ENCODE data around the gene MAP4K2. TPM values are rescaled to one million over a fixed set of nuclear protein-coding genes. Genes with fewer than 3 reads are reported as not detected.

MAP4K2 gene
- polyA plus RNA-seq, 10 donors = 8.2 to 19.4 (median 11.7) TPM

DNA sequence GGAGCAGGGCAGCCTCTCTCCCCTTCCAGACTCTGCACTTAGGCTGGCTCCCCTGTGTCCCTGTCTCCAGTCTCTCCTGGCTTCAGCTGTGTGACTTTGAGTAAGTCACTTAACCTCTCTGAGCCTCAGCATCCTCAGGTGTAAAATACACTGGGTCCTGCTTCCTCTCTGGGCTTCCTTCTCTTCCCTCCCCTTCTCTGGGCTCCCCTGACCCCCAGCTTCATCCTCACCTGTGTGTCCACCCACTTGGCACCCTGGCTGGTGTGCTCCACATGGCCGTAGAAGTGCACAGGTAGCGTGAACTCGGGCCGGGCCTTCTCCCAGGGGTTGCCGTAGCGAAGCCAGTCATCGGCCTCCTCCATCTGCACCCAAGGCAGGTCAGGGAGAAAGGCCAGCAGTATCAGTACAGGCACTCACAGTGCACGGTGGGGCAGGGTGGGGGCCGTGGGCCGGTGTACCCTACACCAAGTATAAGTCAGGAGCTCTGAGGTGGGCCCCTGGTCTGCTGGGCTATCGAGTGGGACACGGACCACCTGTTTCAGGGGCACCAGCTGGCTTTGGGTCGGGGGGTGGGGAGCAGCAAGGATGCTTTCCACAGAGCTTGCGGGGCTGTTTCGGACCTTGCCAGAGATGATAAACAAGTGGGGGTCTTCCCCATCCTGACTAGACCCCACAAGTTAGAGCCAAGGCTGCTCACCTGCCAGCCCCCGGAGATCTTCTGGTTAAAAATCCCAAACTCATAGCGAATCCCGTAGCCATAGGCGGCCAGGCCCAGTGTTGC is 45.3 kb downstream of the MAP4K2 start:
- DNase-seq = no peak

DNA sequence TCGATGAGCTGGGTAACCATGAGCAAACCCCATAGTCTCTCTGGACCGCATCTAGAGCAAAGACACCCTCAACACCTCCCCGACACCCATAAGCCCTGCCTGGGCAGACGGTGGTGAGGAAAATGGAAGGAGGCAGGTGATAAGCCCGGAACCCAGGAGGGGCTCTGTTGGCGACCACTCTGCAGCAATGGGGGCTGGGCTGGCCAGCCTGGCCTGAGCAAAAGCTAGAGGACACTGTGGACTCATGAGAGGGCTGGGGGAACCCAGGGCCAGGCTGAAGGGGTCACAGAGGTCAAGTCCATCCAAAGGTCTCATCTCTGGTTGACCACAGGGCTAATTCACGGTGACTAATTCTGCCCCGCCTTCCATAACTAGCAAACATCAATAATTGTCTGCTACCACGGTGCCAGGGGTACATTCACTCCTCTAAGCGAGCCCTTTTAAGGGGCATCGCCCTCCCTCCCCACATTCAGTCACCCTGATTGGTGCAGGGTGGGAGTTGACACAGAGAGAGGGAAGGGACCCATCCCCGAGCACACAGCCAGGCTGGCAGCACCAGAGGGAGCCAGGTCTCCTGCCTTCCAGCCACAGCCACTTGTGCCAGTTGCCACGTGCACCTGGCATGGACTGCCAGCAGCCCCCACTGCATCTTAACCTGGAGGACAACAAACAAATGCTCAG is 47.2 kb downstream of the MAP4K2 start:
- no peak for DNase-seq

DNA sequence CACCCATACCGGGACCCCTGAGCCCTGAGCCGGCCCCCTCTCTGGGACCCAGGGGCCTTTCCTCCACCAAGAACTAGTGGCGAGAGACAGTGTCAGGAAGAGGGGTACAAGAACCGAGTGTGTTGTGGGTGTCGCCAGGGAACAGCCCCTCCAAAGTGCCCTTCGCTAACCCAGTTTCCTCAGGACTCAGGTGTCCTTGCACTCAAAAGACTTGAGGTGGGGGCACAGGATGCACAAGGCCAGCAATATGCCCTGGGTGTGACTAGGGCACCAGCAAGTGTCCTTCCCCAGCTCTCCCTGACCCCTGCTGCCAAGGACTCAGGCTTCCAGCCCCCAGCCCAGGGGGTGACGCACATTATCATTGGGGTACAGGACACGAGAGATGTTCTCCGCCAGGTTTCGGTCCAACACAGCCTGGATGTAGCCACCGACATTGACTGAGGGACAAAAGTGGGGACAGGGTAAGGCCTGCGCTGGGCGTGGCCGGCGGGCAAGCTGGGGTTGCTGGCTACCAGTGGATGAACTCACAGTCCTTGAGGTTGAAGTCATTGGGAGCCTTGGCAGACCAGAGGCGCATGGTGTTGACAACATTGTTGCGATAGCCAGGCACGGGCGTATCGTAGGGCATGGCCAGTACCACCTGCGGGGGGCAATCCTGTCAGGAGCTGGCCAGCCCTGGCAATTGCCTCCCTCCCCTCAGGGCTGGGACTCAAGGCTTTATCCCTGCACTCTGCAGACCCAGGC is 47.9 kb downstream of the MAP4K2 start:
- DNase-seq = no peak

DNA sequence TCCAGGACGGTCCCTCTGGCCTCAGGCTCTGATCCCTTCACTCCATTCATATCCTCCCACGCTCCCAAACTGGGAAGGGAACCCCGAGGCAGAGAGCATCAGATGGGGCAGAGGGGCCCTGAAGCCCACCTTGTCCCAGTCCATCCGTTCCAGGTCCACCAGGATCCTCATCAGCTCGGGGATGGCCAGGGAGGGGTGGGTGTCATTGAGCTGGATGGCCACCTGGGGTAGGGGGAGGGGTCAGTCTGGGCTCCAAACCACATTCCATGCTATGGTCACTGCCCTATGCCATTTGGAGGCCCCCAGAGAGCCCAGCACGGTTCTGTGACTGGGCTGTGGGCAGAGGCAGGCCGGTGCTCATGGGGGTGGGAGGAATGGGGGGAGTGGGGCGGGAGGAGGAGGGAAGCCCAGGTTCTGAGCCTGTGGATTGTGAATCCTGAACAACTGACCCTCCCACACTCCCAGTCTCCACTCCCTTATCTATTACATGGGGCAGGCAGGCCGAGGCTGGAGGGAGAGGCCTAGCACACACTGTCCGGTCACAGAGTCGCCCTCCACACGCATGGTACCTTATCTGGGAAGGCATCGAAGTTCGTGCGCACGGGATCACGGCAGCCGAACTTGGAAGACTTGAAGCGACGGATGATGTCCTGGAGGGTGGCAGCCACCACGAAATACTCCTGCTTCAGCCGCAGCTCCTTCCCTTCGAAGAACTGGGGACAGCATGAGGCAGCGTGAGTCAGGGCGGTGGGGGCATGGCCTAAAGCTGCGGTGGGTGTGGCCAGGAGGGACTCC is 48.7 kb downstream of the MAP4K2 start:
- DNase-seq = no peak

DNA sequence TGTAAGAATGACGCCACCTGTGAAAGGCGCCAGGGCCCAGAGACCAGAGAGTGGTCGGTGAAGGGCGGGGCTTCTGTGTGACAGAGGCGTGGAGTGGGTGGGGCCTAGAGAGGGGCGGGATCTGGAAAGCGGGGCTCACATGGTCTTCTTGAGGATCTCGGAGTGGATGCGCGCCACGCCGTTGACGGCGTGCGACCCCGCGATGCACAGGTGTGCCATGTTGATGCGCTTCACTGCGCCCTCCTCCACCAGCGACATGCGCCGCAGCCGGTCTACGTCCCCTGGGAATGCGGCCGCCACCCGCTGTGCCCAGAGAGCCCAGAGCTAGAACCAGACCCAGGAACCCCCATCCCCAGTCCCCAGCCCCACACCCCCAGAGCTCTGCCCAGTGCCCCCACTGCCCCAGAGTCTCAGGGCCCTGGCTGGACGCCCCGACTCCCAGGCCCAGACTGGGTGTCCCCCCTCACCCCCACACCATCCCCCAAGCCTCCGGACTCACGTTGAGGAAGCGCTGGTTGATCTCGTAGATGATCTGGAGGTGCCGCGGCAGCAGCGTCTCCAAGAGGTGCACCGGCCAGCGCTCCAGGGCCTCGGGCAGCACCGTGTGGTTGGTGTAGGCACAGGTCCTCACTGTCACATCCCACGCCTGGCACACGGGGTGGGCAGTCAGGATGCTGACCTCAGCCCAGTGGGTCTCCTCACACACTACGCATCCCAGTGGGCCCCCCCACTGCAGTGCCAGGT is 49.5 kb downstream of the MAP4K2 start:
- no peak for DNase-seq

DNA sequence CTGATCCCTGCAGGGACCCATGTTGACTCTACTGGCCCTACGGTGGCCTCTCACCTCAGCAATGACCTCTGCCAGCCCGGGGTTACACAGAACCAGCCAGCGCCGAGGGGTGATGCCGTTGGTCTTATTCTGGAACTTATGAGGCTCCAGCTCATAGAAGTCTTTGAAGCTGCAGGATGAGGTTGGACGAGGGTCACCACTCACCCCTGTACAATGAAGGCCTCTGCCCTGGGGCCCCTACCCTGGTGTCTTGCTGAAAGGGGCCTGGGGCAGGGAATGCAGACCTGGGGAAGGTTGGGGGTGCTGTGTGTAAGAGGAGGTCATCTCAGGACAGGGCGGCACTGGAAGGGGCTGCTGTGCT is 50.0 kb downstream of the MAP4K2 start:
- DNase-seq = no peak

DNA sequence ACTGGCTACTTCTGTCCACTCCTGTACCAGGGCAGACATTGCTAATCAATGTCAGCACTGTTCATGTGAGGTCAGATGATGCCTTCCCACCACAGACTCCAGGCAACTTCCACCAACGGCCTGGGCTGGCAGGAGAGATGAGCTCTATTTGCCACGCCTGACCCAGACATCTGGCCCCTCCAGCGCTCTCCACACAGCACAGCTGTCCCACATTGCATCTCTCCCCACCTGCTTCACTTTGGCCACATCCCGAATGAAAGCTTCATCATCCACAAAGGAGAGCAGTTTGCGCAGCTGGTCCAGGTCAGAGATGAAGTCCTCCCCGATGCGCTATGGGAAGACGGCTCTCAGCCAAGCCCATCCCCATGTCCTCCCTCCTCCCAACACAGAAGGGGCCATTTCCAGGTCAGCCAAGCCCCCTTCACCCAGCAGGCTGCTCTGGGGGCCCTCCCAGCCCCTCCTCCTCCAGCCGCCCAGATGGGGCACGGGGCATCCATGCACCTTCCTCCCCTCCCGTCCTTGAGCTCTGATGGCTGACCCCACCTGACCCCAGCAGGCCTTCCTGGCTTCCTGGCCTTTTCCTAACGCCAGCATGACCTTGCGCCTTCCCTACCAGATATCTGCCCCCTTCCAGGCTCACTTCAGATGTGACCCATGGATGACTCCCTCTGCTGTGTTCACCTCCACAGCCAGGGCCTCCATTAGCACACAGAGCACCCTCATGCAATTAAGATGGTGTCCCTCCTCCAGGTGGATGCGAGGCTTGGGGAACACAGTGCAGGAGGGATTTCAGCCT is 50.6 kb downstream of the MAP4K2 start:
- peak in 1 of 3 donors; percentile 49 for DNase-seq

DNA sequence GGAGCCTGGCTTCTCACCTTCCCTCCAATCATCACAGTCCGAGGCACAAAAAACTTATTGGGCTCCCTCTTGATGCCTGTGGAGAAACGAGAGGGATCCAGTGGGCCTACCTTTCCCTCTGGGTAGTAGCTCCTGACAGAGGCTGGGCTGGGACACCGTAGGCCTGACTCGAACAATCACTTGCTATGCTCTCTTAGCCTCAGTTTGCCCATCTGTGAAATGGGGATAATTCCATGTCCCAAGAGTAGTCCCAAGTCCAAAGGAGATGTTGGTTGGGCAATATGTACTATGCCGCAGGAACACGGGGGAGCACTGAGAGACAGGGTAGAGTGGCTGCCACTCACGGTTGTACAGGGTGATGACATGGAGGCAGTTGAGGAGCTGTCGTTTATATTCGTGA is 51.4 kb downstream of the MAP4K2 start:
- no peak for DNase-seq

DNA sequence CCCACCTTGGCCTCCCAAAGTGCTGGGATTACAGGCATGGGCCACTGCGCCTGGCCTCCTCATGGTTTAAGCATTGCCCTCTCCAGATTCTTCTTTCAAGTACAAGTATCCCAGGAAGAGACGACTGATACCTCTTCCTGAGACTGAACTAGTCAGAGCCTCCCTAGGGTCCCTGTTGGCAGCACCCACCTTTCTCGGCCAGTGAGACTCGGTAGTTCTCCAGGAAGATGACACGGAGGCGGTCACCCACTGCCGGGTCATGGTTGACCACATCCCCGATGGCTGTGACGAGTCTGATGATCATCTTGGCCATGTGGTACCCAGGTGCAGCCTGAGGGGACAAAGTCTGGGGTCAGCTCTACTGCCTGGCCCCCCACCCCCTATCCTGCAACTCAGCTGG is 51.9 kb downstream of the MAP4K2 start:
- no peak for DNase-seq

DNA sequence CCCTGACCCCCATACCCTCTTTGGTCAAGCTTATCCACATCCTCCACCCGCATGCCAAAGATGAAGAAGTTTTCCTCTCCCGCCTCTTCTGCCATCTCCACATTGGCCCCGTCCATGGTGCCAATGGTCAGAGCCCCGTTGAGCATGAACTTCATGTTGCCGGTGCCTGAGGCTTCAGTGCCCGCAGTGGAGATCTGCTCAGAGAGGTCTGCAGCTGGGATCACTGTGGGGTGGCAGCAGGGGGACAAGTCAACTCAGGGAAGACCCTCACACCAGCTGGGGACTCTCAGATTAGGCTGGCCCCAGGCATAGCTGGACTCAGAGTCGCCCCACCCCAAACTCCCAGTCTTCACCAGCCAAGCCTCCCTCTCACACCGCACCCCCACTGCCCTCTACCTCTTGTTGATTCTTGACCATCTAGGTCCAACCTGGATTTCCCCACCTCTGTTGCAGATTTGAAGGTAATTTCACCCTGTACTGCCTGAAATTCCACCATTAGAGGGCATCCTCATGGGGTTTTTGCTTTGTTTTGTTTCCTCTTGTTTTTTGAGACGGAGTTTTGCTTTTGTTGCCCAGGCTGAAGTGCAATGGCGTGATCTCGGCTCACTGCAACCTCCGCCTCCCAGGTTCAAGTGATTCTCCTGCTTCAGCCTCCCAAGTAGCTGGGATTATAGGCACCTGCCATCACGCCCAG is 52.5 kb downstream of the MAP4K2 start:
- DNase-seq = no peak

DNA sequence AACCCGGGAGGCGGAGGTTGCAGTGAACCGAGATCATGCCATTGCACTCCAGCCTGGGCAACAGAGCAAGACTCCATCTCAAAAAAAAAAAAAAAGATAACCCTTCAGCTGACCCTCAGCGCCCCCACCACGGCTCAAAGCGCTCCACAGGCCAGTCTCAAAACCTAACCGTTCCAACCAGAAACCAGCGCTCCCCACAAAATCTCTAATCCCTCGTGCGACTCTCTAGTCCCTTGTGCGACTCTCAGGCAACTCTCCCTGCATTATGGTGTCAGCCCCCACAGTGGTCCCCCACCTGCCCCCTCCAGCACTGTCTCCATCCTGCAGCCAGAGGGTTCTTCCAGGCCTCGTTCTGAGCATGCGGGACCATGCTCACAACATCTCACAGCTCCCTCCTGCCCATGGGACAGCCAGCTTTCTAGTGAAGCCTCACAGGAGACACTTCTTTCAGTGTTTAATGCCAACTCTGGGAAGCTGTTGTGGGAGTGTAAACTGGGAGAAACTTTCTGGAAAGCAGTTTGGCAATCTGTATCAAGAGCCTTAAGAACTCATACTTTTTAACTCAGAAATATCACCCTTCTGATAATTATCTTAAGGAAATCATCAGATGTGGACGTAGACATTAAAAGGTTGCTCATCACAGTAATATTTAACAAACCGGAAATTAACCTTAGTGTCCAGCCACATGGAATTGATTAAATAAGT is 54.9 kb downstream of the MAP4K2 start:
- DNase-seq = peak in 2 of 3 donors; percentile 50 to 61

DNA sequence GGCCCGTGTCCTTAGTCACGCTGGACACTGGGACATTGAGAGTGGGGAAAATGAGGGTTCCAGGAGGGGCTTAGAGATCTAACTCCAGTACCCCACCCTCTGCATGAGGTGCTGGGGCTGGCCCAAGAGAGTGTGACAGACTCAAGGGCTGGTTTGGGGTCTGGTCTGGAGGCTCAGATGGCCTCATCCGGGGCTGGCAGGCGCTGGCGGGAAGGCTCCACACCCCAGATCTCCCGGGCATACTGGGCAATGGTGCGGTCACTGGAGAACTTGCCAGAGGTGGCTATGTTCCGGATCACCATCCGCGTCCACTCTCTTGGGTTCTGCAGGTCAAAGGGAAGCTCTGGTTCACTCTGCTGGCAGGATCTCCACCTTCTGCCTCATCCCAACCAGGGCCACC is 56.5 kb downstream of the MAP4K2 start:
- no peak for DNase-seq

DNA sequence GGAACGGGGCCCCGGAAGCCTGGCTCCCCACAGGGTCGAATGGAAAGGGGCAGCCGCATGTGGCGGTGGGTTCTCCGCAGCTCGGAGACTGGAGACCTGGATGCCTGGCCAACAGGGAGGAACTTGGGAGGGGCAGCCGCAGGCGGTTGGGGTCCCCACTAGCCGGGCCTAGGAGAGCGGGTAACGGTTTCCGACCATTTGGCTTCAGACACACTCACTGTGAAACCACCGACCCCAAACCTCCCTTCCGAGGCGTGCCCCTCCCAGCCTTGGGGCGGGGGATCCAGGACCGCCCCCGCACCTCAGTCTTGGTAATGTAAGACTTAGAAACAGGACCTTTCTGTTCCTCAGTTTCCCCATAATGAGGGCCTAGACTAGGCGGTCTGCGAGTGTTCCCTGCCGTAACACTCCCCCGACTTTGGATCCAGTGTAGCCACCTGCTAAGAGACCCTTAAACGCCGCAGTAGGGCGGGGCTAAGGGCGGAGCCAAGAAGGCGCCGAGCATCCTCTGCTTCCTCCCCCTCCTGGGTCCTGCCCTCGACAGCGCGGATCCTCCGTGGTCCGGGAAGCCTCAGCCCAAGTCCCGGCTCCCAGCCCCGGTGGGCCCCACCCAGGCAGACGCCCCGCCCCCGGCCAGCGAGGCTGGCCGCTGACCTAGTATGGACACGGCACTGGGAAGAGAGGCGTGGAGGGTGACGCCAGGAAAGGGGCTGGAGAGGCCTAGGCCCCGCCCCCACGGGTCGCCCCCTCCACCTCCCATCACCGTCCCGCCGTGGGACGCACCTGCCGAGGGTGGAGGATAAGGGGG is 57.3 kb downstream of the MAP4K2 start:
- DNase-seq = peak; percentile 69 to 82 (median 80)

DNA sequence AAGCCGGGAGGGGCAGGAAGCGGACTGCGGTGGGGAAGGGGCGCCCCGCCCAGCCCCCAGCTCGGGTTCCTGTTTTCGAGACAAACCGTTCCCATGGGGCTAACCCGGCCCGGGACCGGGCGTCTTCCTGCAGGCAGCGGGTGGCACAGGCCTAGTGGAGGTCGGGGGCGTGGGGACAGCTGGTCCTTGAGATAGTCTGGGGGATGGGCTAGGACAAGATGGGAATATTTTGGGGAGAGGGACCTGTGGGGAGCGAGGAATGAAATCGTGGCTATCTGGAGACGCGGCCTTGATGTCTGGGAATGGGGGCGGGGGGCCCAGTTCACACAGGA is 57.9 kb downstream of the MAP4K2 start:
- peak in 2 of 3 donors; percentile 55 to 69 for DNase-seq

DNA sequence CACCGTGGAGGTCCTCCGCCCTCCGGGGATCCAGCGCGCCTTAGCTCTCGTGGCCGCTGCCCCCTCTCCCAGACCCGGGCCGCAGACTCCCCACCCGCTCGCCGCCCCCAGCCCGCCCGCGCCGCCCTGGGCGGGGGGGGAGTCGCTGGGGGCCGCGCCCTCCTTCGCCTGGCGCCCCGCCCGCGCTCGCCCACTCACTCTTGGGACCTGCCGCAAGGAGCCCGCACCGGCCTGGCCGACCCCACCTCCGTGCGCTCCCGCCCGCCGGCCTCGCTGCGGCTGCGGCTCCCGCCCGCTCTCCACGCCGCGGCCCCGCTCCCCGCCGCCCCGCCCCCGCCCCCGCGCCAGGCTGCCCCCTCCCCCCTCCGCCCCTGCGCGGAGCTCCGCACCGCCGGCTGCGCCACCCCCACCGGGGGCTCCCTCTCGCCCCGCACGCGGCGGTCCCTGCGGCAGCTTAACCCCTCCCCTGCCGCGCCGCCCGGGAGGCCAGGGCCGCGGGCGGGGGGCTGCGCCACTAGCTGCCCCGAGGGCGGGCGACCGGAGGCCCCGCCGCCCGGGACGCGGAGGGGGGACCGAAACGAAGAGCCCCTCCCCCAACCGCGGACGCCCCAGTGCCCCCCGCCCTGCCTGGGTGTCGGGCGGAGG is 58.3 kb downstream of the MAP4K2 start:
- DNase-seq = no peak

DNA sequence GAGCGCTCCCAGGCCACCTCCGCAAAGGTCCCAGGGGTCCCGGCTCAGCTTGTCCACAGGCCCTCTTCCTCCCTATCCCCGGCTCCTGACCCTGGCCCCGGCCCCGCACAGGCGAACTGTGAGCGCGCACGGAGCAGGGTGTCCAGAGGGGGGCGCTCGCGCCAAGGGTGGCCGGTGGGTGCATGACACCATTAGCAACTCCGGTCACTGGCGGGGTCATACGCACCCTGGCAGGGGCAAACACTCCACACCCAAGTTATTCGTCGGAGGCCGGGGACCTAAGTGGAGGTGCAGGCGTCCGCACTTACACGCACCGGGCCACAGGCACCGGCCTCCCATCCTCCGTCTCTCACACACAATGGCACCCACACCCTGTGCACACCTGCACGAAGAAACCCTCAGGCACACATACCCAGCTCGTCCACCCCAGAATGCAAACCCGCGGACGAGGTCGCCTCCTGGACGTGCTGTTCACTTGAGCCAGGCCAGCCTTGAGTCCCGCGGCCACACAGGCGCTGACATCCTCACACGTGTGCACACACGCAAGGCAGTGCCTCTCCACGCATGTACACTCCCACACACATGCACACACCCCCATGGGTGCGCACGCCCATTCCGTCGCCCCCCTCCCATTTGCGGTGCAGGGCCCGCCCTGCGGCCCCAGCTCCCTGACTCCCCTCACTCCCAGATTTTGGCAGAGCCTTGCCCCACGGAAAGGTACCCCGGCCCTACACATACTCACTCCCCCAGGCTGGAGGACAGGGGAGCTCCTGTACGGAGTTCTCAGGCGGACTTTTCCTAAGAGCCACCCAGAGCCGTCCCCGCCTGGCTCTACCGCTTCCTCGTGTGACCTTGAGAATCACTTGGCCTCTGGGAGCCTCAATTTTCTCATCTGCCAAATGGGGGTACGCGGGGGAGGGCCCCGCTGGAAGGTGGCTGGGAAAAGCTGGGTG is 59.1 kb downstream of the MAP4K2 start, which contains the start of gene RASGRP2:
RASGRP2 (minus strand) TSS at position 552 of the 953 bp plus-strand sequence. CDS start 1,276 bp downstream, outside the sequence.
- peak in 2 of 3 donors; percentile 54 to 79 for DNase-seq
